ACC112 (cell line): Measurements from ENCODE around the gene ZNF346.

Source experiments
- H2AFZ ChIP-seq: fragments of 200-600 bp; sonication (generic); one replicate; pipeline ENCODE4 v1.6.0; 2017; ENCODE audit warnings: antibody characterized with exemption, low read length; ENCODE audit not compliant: unreplicated experiment
- H3K27ac ChIP-seq: fragments of 200-600 bp; sonication (generic); 2 replicates; pipeline ENCODE4 v1.5.1; 2014; ENCODE audit warnings: low read depth, mild to moderate bottlenecking, antibody characterized with exemption, low read length, moderate library complexity
- H3K27me3 ChIP-seq: fragments of 200-600 bp; sonication (generic); 2 replicates; pipeline ENCODE4 v1.6.1; 2014; ENCODE audit warnings: mild to moderate bottlenecking, antibody characterized with exemption, low read length, moderate library complexity, mixed read lengths; ENCODE audit not compliant: insufficient read depth
- H3K36me3 ChIP-seq: fragments of 200-600 bp; sonication (generic); 2 replicates; pipeline ENCODE4 v1.6.1; 2016; ENCODE audit warnings: mild to moderate bottlenecking, antibody characterized with exemption, low read length, moderate library complexity, mixed read lengths; ENCODE audit not compliant: insufficient read depth
- H3K4me1 ChIP-seq: fragments of 200-600 bp; sonication (generic); one replicate; pipeline ENCODE4 v1.6.1; 2016; ENCODE audit warnings: low read length, mixed read lengths; ENCODE audit not compliant: insufficient read depth, unreplicated experiment, control insufficient read depth
- H3K4me3 ChIP-seq: fragments of 200-600 bp; sonication (generic); 2 replicates; pipeline ENCODE4 v1.5.1; 2014; ENCODE audit warnings: mild to moderate bottlenecking, low read depth, low read length
- H3K79me2 ChIP-seq: fragments of 200-600 bp; sonication (generic); one replicate; pipeline ENCODE4 v1.6.0; 2016; ENCODE audit warnings: low read length; ENCODE audit not compliant: control insufficient read depth, unreplicated experiment, insufficient read depth

Gene ZNF346

GRCh38 chr5:177008716-177009115 lies 13.8 kb upstream of the ZNF346 start:
- no peaks in the 10 kb centered on the region for H3K36me3 ChIP-seq
- H3K4me1 ChIP-seq = peaks cover 19% of the 10 kb centered on the region
- H2AFZ ChIP-seq = no peak overlapping the region
- H3K27me3 ChIP-seq = no peaks in the 10 kb centered on the region
- no peak overlapping the region for H3K4me3 ChIP-seq
- H3K79me2 ChIP-seq = peaks cover 26% of the 10 kb centered on the region
- no peak overlapping the region for H3K27ac ChIP-seq

- Histone ChIP-seq H2AFZ (no peak overlapping the region), H3K27me3 (no peaks in the 10 kb centered on the region), H3K4me3 (no peak overlapping the region), H3K79me2 (peaks cover 12% of the 10 kb centered on the region), H3K27ac (no peak overlapping the region), H3K36me3 (no peaks in the 10 kb centered on the region), H3K4me1 (peaks cover 7% of the 10 kb centered on the region)
Measured at GRCh38 chr5:177010153-177010552, 12.3 kb upstream of the ZNF346 start.

- Histone ChIP-seq H2AFZ (no peak overlapping the region), H3K27ac (no peak overlapping the region), H3K36me3 (no peaks in the 10 kb centered on the region), H3K79me2 (no peaks in the 10 kb centered on the region), H3K27me3 (no peaks in the 10 kb centered on the region), H3K4me1 (peaks cover 5% of the 10 kb centered on the region), H3K4me3 (no peak overlapping the region)
Measured at GRCh38 chr5:177015156-177015555, 7.3 kb upstream of the ZNF346 start.

- H3K4me3 ChIP-seq = no peak overlapping the region
- H3K79me2 ChIP-seq = peaks cover 25% of the 10 kb centered on the region
- H3K36me3 ChIP-seq = no peaks in the 10 kb centered on the region
- H3K4me1 ChIP-seq = peaks cover 17% of the 10 kb centered on the region
- no peaks in the 10 kb centered on the region for H3K27me3 ChIP-seq
- no peak overlapping the region for H3K27ac ChIP-seq
- no peak overlapping the region for H2AFZ ChIP-seq
Measured at GRCh38 chr5:177018341-177018740, 4.2 kb upstream of the ZNF346 start.

DNA sequence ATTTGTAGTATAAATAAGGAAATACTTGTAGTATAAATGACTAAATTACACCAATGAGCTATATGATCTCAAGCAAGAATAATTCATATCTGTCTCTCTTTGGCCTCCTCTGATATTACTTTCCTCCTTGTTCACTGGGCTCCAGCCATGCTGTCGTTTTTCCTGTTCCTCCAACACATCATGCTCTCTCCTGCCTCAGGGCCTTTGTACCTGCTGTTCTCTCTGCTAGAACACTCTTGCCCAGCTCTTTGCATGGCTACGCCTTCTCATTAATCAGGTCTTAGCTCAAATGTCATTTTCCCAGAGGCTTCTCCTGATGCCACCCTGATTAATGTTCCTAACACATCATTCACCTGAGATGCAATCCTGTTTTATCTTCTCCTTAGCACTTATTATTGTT lies 2.5 kb upstream of the ZNF346 start:
- no peak overlapping the region for H3K27ac ChIP-seq
- no peak overlapping the region for H2AFZ ChIP-seq
- no peaks in the 10 kb centered on the region for H3K27me3 ChIP-seq
- H3K4me3 ChIP-seq = no peak overlapping the region
- peaks cover 37% of the 10 kb centered on the region for H3K79me2 ChIP-seq
- H3K4me1 ChIP-seq = peaks cover 23% of the 10 kb centered on the region
- peaks cover 3% of the 10 kb centered on the region; the same call in 1 of the 2 replicates for H3K36me3 ChIP-seq

DNA sequence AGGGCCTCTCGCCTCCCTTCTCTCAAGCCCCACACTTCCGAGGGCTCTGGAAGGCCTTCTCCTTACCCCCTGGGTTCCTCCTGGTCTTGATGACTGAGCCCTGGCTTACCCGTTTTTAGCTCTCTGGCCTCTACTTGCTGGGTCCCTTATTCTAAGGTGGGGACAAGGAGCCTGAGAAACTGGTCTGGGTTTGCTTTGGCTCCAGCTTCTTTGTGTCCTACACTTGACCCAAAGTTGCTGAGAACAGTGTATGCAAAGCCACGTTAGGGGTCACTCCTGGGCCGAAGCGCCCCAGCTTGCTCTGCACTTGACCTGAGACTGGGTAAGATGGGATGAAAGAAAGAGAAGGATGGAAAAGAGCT lies 788 bp downstream of the ZNF346 start:
- Histone ChIP-seq H3K79me2 (peaks cover 43% of the 10 kb centered on the region), H3K27me3 (no peaks in the 10 kb centered on the region), H3K36me3 (peaks cover 4% of the 10 kb centered on the region; the same call in 1 of the 2 replicates), H3K27ac (peak overlapping the region; percentile 47; the same call in 1 of the 2 replicates), H3K4me1 (peaks cover 29% of the 10 kb centered on the region), H3K4me3 (peak overlapping the region; percentile 98), H2AFZ (peak overlapping the region; percentile 99)

- Histone ChIP-seq H3K79me2 (peaks cover 48% of the 10 kb centered on the region), H3K36me3 (peaks cover 4% of the 10 kb centered on the region; the same call in 1 of the 2 replicates), H3K27me3 (no peaks in the 10 kb centered on the region), H3K4me3 (no peak overlapping the region), H3K4me1 (peaks cover 29% of the 10 kb centered on the region), H2AFZ (no peak overlapping the region), H3K27ac (no peak overlapping the region)
Measured at GRCh38 chr5:177024559-177024958, 2.1 kb downstream of the ZNF346 start.

DNA sequence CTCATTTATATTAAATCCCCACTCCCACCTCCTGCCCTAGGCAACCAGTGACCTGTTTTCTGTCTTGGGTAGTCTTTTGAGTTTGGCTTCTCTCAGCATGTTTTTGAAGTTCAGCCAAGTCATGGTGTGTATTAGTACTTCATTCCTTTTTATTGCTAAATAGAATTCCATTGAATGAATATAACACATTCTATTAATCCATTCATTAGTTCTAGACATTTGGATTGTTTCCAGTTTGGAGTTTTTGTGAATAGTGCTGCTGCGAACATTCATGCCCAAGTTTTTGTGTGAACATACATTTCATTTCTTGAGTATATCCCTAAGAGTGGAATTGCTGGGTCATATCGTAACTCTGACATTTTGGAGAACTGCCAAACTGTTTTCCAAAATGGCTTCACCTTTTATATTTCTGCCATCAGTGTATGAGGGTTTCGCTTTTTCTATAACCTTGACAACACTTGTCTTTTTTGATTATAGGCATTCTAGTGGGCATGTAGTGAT lies 2.7 kb downstream of the ZNF346 start:
- H2AFZ ChIP-seq = no peak overlapping the region
- peaks cover 48% of the 10 kb centered on the region for H3K79me2 ChIP-seq
- H3K27ac ChIP-seq = no peak overlapping the region
- no peaks in the 10 kb centered on the region for H3K27me3 ChIP-seq
- no peak overlapping the region for H3K4me3 ChIP-seq
- peaks cover 29% of the 10 kb centered on the region for H3K4me1 ChIP-seq
- peaks cover 4% of the 10 kb centered on the region; the same call in 1 of the 2 replicates for H3K36me3 ChIP-seq

DNA sequence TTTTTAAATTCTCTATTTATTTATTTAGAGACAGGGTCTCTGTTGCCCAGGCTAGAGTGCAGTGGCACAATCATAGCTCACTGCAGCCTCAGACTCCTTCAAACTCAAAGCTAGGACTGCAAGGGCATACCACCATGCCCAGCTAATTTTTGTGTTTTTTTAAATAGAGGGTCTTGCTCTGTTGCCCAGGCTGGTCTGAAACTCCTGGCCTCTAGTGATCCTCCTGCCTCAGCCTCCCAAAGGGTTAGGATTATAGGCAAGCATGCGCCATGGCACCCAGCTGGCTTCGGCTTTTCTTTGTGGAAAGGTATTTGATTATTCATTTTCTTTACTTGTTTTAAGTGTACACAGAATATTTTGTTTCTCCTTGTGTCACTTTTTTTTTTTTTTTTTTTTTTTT lies 5.2 kb downstream of the ZNF346 start:
- Histone ChIP-seq H3K27me3 (no peaks in the 10 kb centered on the region), H3K27ac (no peak overlapping the region), H3K4me3 (no peak overlapping the region), H3K79me2 (peaks cover 34% of the 10 kb centered on the region), H3K4me1 (peaks cover 17% of the 10 kb centered on the region), H3K36me3 (peaks cover 4% of the 10 kb centered on the region; the same call in 1 of the 2 replicates), H2AFZ (no peak overlapping the region)

- Histone ChIP-seq H2AFZ (no peak overlapping the region), H3K4me3 (no peak overlapping the region), H3K36me3 (peaks cover 4% of the 10 kb centered on the region; the same call in 1 of the 2 replicates), H3K27me3 (no peaks in the 10 kb centered on the region), H3K79me2 (peaks cover 21% of the 10 kb centered on the region), H3K27ac (no peak overlapping the region), H3K4me1 (peaks cover 11% of the 10 kb centered on the region)
Measured at GRCh38 chr5:177029498-177029897, 7.0 kb downstream of the ZNF346 start.

- peaks cover 2% of the 10 kb centered on the region for H3K4me1 ChIP-seq
- peaks cover 18% of the 10 kb centered on the region for H3K79me2 ChIP-seq
- H3K4me3 ChIP-seq = no peak overlapping the region
- H2AFZ ChIP-seq = no peak overlapping the region
- H3K27ac ChIP-seq = no peak overlapping the region
- H3K36me3 ChIP-seq = peaks cover 3% of the 10 kb centered on the region; the same call in 1 of the 2 replicates
- no peaks in the 10 kb centered on the region for H3K27me3 ChIP-seq
Measured at GRCh38 chr5:177035976-177036375, 13.5 kb downstream of the ZNF346 start.
